HFFc6 (cell line): Measurements from ENCODE around the gene EEF1G. TPM values are rescaled to one million over a fixed set of nuclear protein-coding genes. Genes with fewer than 3 reads are reported as not detected.

Source experiments
- DNase-seq: peaks from one replicate; pipeline ENCODE4 v3.0.0-alpha.2; 2018
- H3K27ac Mint-ChIP-seq: 2 replicates; pipeline ENCODE4 v1.8.0; 2020; ENCODE audit warnings: mild to moderate bottlenecking, mixed read lengths
- H3K27me3 Mint-ChIP-seq: 2 replicates; pipeline ENCODE4 v1.8.0; 2021; ENCODE audit warnings: mild to moderate bottlenecking, moderate library complexity, mixed read lengths; ENCODE audit not compliant: insufficient read depth
- H3K36me3 Mint-ChIP-seq: 2 replicates; pipeline ENCODE4 v1.8.0; 2021; ENCODE audit warnings: low read depth, mixed read lengths
- H3K4me1 Mint-ChIP-seq: 2 replicates; pipeline ENCODE4 v1.8.0; 2020; ENCODE audit warnings: low read depth, mixed read lengths
- H3K4me3 Mint-ChIP-seq: 2 replicates; pipeline ENCODE4 v1.8.0; 2020; ENCODE audit warnings: mild to moderate bottlenecking, moderate library complexity, mixed read lengths
- H3K9me3 Mint-ChIP-seq: 2 replicates; pipeline ENCODE4 v1.8.0; 2020; ENCODE audit warnings: mild to moderate bottlenecking, mixed read lengths
- total RNA-seq, 6 experiments: library from RNA; stranded (reverse); fragmentation: NEBNext Ultra II Directional; extraction: Animal tissue kit (Norgen Biotek cat#: 25700); gene quantifications; 2 replicates in 1 of 6; 3 replicates in 5 of 6; pipeline ENCODE4 v1.2.3, GENCODE V29; 2021
- TF ChIP-seq, protein P1 (sequence below): fragments of 200-600 bp; sonication (generic); IDR thresholded peaks from 2 replicates; pipeline ENCODE4 v1.5.0; 2021; ENCODE audit warnings: antibody characterized with exemption, mild to moderate bottlenecking

The EEF1G gene
- total RNA-seq, 6 experiments from 2014 or later: 1,302 to 1,474 (median 1,327) TPM

GRCh38 chr11:62577046-62577714 is 3.5 kb upstream of the EEF1G start:
- Mint-ChIP-seq H3K36me3 (peaks cover 42% of the 10 kb centered on the region), H3K4me3 (no peak overlapping the region), H3K4me1 (peaks cover 36% of the 10 kb centered on the region), H3K27ac (peak overlapping the region; percentile 15; the same call in 1 of the 2 replicates), H3K9me3 (no peaks in the 10 kb centered on the region), H3K27me3 (peaks cover 4% of the 10 kb centered on the region)
- TF ChIP-seq, protein P1, sequence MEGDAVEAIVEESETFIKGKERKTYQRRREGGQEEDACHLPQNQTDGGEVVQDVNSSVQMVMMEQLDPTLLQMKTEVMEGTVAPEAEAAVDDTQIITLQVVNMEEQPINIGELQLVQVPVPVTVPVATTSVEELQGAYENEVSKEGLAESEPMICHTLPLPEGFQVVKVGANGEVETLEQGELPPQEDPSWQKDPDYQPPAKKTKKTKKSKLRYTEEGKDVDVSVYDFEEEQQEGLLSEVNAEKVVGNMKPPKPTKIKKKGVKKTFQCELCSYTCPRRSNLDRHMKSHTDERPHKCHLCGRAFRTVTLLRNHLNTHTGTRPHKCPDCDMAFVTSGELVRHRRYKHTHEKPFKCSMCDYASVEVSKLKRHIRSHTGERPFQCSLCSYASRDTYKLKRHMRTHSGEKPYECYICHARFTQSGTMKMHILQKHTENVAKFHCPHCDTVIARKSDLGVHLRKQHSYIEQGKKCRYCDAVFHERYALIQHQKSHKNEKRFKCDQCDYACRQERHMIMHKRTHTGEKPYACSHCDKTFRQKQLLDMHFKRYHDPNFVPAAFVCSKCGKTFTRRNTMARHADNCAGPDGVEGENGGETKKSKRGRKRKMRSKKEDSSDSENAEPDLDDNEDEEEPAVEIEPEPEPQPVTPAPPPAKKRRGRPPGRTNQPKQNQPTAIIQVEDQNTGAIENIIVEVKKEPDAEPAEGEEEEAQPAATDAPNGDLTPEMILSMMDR: no peak
- DNase-seq: no peak

- Mint-ChIP-seq H3K27ac (peak overlapping the region; percentile 96), H3K27me3 (peaks cover 4% of the 10 kb centered on the region), H3K36me3 (peaks cover 46% of the 10 kb centered on the region), H3K4me1 (peaks cover 50% of the 10 kb centered on the region), H3K4me3 (peak overlapping the region; percentile 98; the same call in 1 of the 2 replicates), H3K9me3 (no peaks in the 10 kb centered on the region)
- TF ChIP-seq, protein P1: no peak
- DNase-seq: no peak
Measured at GRCh38 chr11:62575837-62576236, 2.1 kb upstream of the EEF1G start.

GRCh38 chr11:62575156-62575555 is 1.5 kb upstream of the EEF1G start:
- no peak for DNase-seq
- peaks cover 56% of the 10 kb centered on the region for H3K4me1 Mint-ChIP-seq
- H3K36me3 Mint-ChIP-seq: peaks cover 49% of the 10 kb centered on the region
- H3K27ac Mint-ChIP-seq: peak overlapping the region; percentile 96
- peaks cover 4% of the 10 kb centered on the region for H3K27me3 Mint-ChIP-seq
- H3K4me3 Mint-ChIP-seq: peak overlapping the region; percentile 98
- TF ChIP-seq, protein P1: no peak
- no peaks in the 10 kb centered on the region for H3K9me3 Mint-ChIP-seq

DNA sequence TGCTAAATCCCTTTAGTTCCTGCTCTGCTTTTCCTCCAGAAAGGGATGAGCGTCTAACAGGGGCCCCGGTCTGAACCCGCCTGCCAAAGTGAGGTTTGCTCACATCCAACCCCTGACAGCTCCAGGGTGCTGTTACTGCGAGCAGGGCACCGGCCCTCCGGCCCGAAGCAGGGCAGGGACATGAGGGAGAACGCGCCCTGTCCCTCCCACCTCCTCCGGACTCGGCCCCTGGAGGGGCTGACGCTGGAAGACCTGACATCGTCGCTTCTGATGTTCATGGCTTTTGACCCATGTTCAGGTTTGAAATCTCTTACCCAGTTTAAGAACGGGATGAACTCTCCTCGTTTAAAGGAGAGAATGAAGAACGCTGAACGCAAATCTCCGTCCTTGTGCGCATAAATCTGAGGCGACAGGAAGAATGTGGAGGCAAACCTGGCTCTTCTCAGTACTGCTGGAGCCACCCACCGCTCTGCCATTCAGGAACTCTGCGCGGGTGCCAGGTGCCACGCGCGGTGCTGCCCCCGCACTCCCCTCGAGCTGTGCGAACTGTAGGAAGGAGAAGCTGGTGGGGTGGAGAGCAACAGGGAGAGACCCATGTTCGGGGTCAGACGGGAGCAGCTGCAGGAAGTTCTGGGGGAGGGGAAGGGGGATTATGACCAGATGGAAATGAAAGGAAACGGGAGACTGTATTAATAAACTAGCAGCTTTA is 826 bp upstream of the EEF1G start:
- no peaks in the 10 kb centered on the region for H3K9me3 Mint-ChIP-seq
- H3K27me3 Mint-ChIP-seq: peaks cover 4% of the 10 kb centered on the region
- peaks cover 62% of the 10 kb centered on the region for H3K4me1 Mint-ChIP-seq

DNA sequence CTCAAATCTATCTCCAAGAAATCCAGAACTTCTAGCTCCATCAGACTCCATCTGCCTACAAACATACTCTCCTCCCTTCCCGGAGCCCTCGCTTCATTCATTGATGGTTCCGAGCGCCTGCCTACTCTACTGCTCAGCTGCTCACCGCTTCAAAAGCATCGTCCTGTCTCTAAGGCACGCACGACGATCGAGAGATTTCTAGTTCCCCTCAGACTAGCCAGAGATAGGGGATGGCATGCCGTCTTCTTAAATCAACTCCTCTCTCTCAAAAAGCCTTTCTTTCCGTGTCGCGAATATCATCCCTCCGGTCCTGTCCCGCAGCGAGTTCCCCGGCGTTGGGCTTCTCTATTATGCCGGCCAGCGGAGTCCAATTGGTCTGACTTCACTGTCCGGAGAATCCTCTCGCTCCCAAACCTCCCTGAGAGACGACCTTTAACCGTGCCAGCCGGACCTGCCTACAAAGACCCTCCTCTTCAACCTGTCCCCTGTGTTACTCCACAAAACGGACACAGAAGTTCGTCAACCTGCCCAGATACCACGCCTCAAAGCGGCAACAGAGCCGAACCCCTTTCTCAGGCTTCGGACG is 592 bp downstream of the EEF1G start:
- DNase-seq: no peak
- Mint-ChIP-seq H3K27ac (peak overlapping the region; percentile 96), H3K4me1 (peaks cover 64% of the 10 kb centered on the region), H3K9me3 (no peaks in the 10 kb centered on the region), H3K36me3 (peaks cover 49% of the 10 kb centered on the region), H3K27me3 (peaks cover 4% of the 10 kb centered on the region), H3K4me3 (peak overlapping the region; percentile 98)
- TF ChIP-seq, protein P1: no peak

More for the DNA sequence above, 826 bp upstream of the EEF1G start:
- peak overlapping the region; percentile 96 for H3K27ac Mint-ChIP-seq
- H3K4me3 Mint-ChIP-seq: peak overlapping the region; percentile 98
- no peak for DNase-seq
- TF ChIP-seq, protein P1: no peak
- peaks cover 51% of the 10 kb centered on the region for H3K36me3 Mint-ChIP-seq
